Activated naive CD8-positive, alpha-beta T cell treated with anti-CD3 and anti-CD28 coated beads, Interleukin-2, amount 10 ng/mL, durations not matched to agents 7 days and 5 days (primary cell): ENCODE results near the gene HTR3A. TPM values are rescaled to one million over a fixed set of nuclear protein-coding genes. Genes with fewer than 3 reads are reported as not detected.
"Not testable (repeated sequence)": the region's sequence is repeated elsewhere in the genome, so short reads cannot be mapped to it uniquely, and the experiment has no call there.

Source experiments
- ATAC-seq: fragments of 150-1000 bp; cut with Tn5 transposase; one replicate; pipeline ENCODE4 v1.10.0; 2021; ENCODE audit warnings: low read depth, moderate library complexity
- POLR2A ChIA-PET: fragments of 350-600 bp; sonication (Branson Sonifier 250); formaldehyde crosslinking; loops from one replicate; lab custom pipeline; 2021; ENCODE audit warnings: antibody characterized with exemption; lab: Charles Lee
- DNase-seq: peaks from one replicate; pipeline ENCODE4 v3.0.0; 2021
- H3K27ac Mint-ChIP-seq: one replicate; pipeline ENCODE4 v1.8.0; 2022; ENCODE audit warnings: mild to moderate bottlenecking, mixed read lengths
- H3K27me3 Mint-ChIP-seq: one replicate; pipeline ENCODE4 v1.8.0; 2022; ENCODE audit warnings: mild to moderate bottlenecking, moderate library complexity, mixed read lengths
- H3K36me3 Mint-ChIP-seq: one replicate; pipeline ENCODE4 v1.8.0; 2021; ENCODE audit warnings: mild to moderate bottlenecking, mixed read lengths
- H3K4me1 Mint-ChIP-seq: one replicate; pipeline ENCODE4 v1.8.0; 2021; ENCODE audit warnings: mixed read lengths
- H3K4me3 Mint-ChIP-seq: one replicate; pipeline ENCODE4 v1.8.0; 2022; ENCODE audit warnings: mild to moderate bottlenecking, moderate library complexity, mixed read lengths
- H3K9me3 Mint-ChIP-seq: one replicate; pipeline ENCODE4 v1.8.0; 2021; ENCODE audit warnings: mixed read lengths
- total RNA-seq, 2 experiments: library from RNA; stranded (reverse); gene quantifications; one replicate each; pipeline ENCODE4 v1.2.3, GENCODE V29; 2021

HTR3A gene
- not detected for total RNA-seq

GRCh38 chr11:113974741-113975470, at the start of gene HTR3A:
TSS of gene HTR3A (plus strand) at chr11:113975108. CDS start at chr11:113975326, 218 bp downstream.
- Mint-ChIP-seq H3K4me1 (peaks cover 6% of the 10 kb centered on the region), H3K9me3 (no peaks in the 10 kb centered on the region), H3K27ac (no peak within 1 kb of the TSS), H3K27me3 (peaks cover 6% of the 10 kb centered on the region), H3K4me3 (no peak within 1 kb of the TSS), H3K36me3 (no peaks in the 10 kb centered on the region)
- ATAC-seq (no peak), DNase-seq (no peak)
- POLR2A ChIA-PET, result no interaction called here

DNA sequence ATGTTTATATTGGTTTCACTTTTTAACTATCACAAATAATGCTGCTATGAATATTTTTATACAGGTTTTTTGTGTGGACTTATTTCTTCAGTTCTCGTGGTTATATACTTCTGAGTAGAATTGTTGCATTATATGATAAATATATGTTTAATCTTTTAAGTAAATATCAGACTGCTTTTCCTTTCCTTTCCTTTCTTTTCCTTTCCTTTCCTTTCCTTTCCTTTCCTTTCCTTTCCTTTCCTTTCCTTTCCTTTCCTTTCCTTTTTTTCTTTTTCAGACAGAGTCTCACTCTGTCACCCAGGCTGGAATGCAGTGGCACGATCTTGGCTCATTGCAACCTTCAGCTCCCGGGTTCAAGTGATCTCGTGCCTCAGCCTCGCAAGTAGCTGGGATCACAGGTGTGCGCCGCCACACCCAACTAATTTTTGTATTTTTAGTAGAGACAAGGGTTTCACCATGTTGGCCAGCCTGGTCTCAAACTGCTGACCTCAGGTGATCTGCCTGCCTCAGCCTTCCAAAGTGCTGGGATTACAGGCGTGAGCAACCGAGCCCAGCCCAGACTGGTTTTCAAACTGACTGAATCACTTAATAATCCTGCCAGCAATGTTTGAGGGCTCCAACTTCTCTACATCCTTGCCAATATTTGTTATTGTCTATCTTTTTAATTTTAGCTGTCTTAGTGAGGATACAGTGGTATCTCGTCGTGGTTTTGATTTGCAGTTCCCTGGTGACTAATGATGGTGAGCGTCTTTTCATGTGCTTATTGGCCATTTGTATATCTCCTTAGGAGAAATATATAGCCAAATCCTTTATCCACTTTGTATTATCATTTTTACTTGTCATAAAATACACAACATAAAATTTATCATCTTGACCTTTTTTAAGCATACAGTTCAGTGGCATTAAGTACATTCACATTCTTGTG, 48.4 kb upstream of the HTR3A start:
- no peak overlapping the region for H3K27ac Mint-ChIP-seq
- no peak overlapping the region for H3K4me3 Mint-ChIP-seq
- DNase-seq, result no peak
- H3K36me3 Mint-ChIP-seq, result no peaks in the 10 kb centered on the region
- POLR2A ChIA-PET, result no interaction called here
- H3K27me3 Mint-ChIP-seq, result peaks cover 24% of the 10 kb centered on the region
- no peaks in the 10 kb centered on the region for H3K9me3 Mint-ChIP-seq
- no peak for ATAC-seq
- no peaks in the 10 kb centered on the region for H3K4me1 Mint-ChIP-seq

GRCh38 chr11:113928311-113928710, 46.6 kb upstream of the HTR3A start:
- no peaks in the 10 kb centered on the region for H3K9me3 Mint-ChIP-seq
- peaks cover 30% of the 10 kb centered on the region for H3K27me3 Mint-ChIP-seq
- DNase-seq, result no peak
- no peak overlapping the region for H3K4me3 Mint-ChIP-seq
- POLR2A ChIA-PET, result no interaction called here
- no peaks in the 10 kb centered on the region for H3K36me3 Mint-ChIP-seq
- no peak for ATAC-seq
- no peak overlapping the region for H3K27ac Mint-ChIP-seq
- no peaks in the 10 kb centered on the region for H3K4me1 Mint-ChIP-seq

DNA sequence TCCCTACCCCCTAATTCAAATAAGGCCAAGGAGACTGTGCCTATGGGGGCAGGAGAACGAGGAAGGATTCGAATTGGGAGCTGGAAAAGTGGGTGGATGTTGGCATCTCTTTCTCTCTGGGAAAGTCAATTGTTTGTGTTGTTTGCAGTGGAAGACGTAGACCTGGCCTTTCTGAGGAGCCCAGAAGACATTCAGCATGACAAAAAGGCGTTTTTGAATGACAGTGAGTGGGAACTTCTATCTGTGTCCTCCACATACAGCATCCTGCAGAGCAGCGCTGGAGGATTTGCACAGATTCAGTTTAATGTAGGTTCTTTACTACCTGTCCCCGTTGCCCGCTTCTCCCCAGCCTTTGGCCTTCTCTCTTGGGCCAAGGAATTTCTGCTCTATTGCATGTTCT, 42.1 kb upstream of the HTR3A start:
- ATAC-seq (no peak), DNase-seq (no peak)
- no peak overlapping the region for H3K27ac Mint-ChIP-seq
- H3K9me3 Mint-ChIP-seq, result no peaks in the 10 kb centered on the region
- no peak overlapping the region for H3K4me3 Mint-ChIP-seq
- POLR2A ChIA-PET, result no interaction called here
- H3K4me1 Mint-ChIP-seq, result no peaks in the 10 kb centered on the region
- no peaks in the 10 kb centered on the region for H3K36me3 Mint-ChIP-seq
- peaks cover 36% of the 10 kb centered on the region for H3K27me3 Mint-ChIP-seq

DNA sequence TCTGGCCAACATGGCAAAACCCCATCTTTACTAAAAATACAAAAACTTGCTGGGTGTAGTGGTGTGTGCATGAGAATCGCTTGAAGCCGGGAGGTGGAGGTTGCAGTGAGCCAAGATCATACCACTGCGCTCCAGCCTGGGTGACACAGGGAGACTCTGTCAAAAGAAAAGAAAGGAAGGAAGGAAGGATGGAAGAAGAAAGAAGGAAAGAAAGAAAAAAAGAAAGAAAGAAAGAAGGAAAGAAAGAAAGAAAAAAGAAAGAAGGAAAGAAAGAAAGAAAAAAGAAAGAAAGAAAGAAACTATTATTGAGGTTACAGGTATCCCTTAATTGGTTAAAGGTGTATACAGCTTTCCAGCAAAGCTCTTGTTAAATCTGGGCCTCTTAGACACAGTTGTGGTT, 40.7 kb upstream of the HTR3A start:
- DNase-seq, H3K4me1 Mint-ChIP-seq, H3K4me3 Mint-ChIP-seq, H3K9me3 Mint-ChIP-seq, H3K36me3 Mint-ChIP-seq, POLR2A ChIA-PET, H3K27ac Mint-ChIP-seq, ATAC-seq: not testable (repeated sequence)
- H3K27me3 Mint-ChIP-seq, result peaks cover 30% of the 10 kb centered on the region

- Mint-ChIP-seq H3K9me3 (no peaks in the 10 kb centered on the region), H3K4me3 (no peak overlapping the region), H3K27ac (no peak overlapping the region), H3K27me3 (peaks cover 29% of the 10 kb centered on the region), H3K36me3 (no peaks in the 10 kb centered on the region), H3K4me1 (no peaks in the 10 kb centered on the region)
- DNase-seq (no peak), ATAC-seq (no peak)
- POLR2A ChIA-PET, result no interaction called here
Observed at GRCh38 chr11:113934761-113935160, 40.1 kb upstream of the HTR3A start.

DNA sequence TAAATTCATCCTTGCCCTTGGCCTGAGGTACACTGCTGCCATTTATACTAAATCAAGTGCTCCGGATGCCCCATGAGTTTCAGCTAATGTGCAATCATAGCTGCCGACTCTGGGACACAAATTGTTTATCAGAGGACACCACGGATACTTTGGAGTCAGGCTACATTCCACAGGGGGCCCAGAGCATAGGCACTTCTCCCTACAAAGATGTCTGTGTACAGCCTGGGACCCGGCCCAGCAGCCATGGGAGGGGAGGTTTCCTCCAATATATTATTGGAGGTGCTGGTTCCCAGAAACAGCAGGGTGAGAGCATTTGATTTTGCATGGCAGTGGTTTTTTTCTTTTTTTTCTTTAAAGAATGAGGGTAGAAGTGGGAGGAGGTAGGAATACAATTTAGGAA, 39.0 kb upstream of the HTR3A start:
- ATAC-seq, result no peak
- Mint-ChIP-seq H3K4me1 (no peaks in the 10 kb centered on the region), H3K9me3 (no peaks in the 10 kb centered on the region), H3K4me3 (no peak overlapping the region), H3K27me3 (peaks cover 24% of the 10 kb centered on the region), H3K36me3 (no peaks in the 10 kb centered on the region), H3K27ac (no peak overlapping the region)
- DNase-seq, result no peak
- POLR2A ChIA-PET, result no interaction called here

GRCh38 chr11:113937918-113938317, 37.0 kb upstream of the HTR3A start:
- Mint-ChIP-seq H3K27me3 (peaks cover 16% of the 10 kb centered on the region), H3K36me3 (no peaks in the 10 kb centered on the region), H3K4me1 (no peaks in the 10 kb centered on the region), H3K9me3 (no peaks in the 10 kb centered on the region), H3K27ac (no peak overlapping the region), H3K4me3 (no peak overlapping the region)
- DNase-seq (no peak), ATAC-seq (no peak)
- POLR2A ChIA-PET, result no interaction called here

DNA sequence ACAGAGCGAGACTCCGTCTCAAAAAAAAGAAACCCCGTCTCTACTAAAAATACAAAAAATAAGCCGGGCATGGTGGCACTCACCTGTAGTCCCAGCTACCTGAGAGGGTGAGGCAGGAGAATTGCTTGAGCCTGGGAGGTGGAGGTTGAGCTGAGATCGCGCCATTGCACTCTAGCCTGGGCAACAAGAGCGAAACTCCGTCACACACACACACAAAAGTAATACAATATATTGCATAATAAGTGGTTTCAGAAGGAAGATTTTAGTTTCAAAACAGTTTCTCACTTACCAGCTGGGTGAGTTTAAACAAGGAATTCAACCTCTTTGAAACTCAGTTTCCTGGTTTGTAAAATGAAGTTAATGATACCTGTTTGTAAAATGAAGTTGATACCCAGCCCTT, 32.7 kb upstream of the HTR3A start:
- DNase-seq (no peak), ATAC-seq (no peak)
- no peaks in the 10 kb centered on the region for H3K36me3 Mint-ChIP-seq
- no peaks in the 10 kb centered on the region for H3K4me1 Mint-ChIP-seq
- H3K9me3 Mint-ChIP-seq, result no peaks in the 10 kb centered on the region
- POLR2A ChIA-PET, result no interaction called here
- H3K27ac Mint-ChIP-seq, result no peak overlapping the region
- H3K27me3 Mint-ChIP-seq, result peaks cover 7% of the 10 kb centered on the region
- no peak overlapping the region for H3K4me3 Mint-ChIP-seq

DNA sequence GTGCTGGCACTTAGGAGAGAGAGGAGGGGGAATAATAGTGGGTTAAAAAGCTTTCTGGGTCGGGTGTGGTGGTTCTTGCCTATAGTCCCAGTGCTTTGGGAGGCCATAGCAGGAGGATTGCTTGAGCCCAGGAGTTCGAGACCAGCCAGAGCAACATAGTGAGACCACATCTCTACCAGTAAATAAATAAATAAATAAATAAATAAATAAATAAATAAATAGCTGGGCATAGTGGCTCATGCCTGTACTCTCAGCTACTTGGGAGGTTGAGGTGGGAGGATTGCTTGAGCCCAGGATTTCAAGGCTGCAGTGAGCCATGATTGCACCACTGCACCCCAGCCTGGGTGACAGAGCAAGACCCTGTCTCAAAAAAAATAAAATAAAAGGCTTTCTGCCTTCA, 28.7 kb upstream of the HTR3A start:
- ATAC-seq, H3K4me3 Mint-ChIP-seq, H3K27ac Mint-ChIP-seq, H3K36me3 Mint-ChIP-seq, H3K27me3 Mint-ChIP-seq, DNase-seq, H3K9me3 Mint-ChIP-seq, POLR2A ChIA-PET, H3K4me1 Mint-ChIP-seq: not testable (repeated sequence)

- H3K4me3 Mint-ChIP-seq, result no peak overlapping the region
- POLR2A ChIA-PET, result no interaction called here
- H3K27me3 Mint-ChIP-seq, result peaks cover 11% of the 10 kb centered on the region
- no peaks in the 10 kb centered on the region for H3K36me3 Mint-ChIP-seq
- no peak for ATAC-seq
- H3K4me1 Mint-ChIP-seq, result no peaks in the 10 kb centered on the region
- DNase-seq, result no peak
- no peaks in the 10 kb centered on the region for H3K9me3 Mint-ChIP-seq
- H3K27ac Mint-ChIP-seq, result no peak overlapping the region
Observed at GRCh38 chr11:113947994-113948393, 26.9 kb upstream of the HTR3A start.

DNA sequence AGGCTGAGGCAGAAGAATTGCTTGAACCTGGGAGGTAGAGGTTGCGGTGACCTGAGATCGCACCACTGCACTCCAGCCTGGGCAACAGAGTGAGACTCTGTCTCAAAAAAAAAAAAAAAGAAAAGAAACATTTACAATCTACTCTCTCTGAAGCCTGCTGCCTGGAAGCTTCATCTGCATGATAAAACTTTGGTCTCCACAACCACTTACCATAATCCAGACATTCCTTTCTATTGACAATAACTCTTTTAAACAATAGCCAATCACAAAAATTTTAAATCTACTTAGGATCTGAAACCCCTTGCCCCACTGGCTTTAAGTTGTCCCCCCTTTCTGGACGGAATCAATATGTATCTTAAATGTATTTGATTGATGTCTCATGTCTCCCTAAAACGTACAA, 25.0 kb upstream of the HTR3A start:
- ATAC-seq, result no peak
- no peak overlapping the region for H3K27ac Mint-ChIP-seq
- no peak overlapping the region for H3K4me3 Mint-ChIP-seq
- H3K36me3 Mint-ChIP-seq, result no peaks in the 10 kb centered on the region
- DNase-seq, result no peak
- H3K4me1 Mint-ChIP-seq, result no peaks in the 10 kb centered on the region
- H3K27me3 Mint-ChIP-seq, result peaks cover 19% of the 10 kb centered on the region
- POLR2A ChIA-PET, result no interaction called here
- H3K9me3 Mint-ChIP-seq, result no peaks in the 10 kb centered on the region

GRCh38 chr11:113951537-113951936, 23.4 kb upstream of the HTR3A start:
- H3K36me3 Mint-ChIP-seq, result no peaks in the 10 kb centered on the region
- H3K27me3 Mint-ChIP-seq, result peaks cover 15% of the 10 kb centered on the region
- no peak overlapping the region for H3K27ac Mint-ChIP-seq
- ATAC-seq, result no peak
- no peak overlapping the region for H3K4me3 Mint-ChIP-seq
- no peak for DNase-seq
- no peaks in the 10 kb centered on the region for H3K4me1 Mint-ChIP-seq
- POLR2A ChIA-PET, result no interaction called here
- no peaks in the 10 kb centered on the region for H3K9me3 Mint-ChIP-seq

- POLR2A ChIA-PET, result no interaction called here
- H3K27ac Mint-ChIP-seq, result no peak overlapping the region
- peaks cover 12% of the 10 kb centered on the region for H3K27me3 Mint-ChIP-seq
- H3K36me3 Mint-ChIP-seq, result no peaks in the 10 kb centered on the region
- no peak overlapping the region for H3K4me3 Mint-ChIP-seq
- no peak for DNase-seq
- no peaks in the 10 kb centered on the region for H3K4me1 Mint-ChIP-seq
- no peak for ATAC-seq
- no peaks in the 10 kb centered on the region for H3K9me3 Mint-ChIP-seq
Observed at GRCh38 chr11:113952070-113952469, 22.8 kb upstream of the HTR3A start.
